ENCODE measurements around the gene ZCCHC24. TPM values are rescaled to one million over a fixed set of nuclear protein-coding genes. Genes with fewer than 3 reads are reported as not detected.

ZCCHC24 gene
- 19.8 TPM for polyA plus RNA-seq (ENCODE audit: insufficient read length)
- long read RNA-seq, donor 1, full-length matches to known transcripts, result 13 of 23 reads
- long read RNA-seq, donor 1, partial matches to known transcripts, result 10 of 23 reads
- long read RNA-seq, donor 1, other reads (novel, unspliced or antisense), result 0 of 23 reads
- long read RNA-seq, donor 2, full-length matches to known transcripts, result 14 of 20 reads
- long read RNA-seq, donor 2, partial matches to known transcripts, result 6 of 20 reads
- long read RNA-seq, donor 2, other reads (novel, unspliced or antisense), result 0 of 20 reads
- long read RNA-seq, donor 3, full-length matches to known transcripts, result 6 of 12 reads
- long read RNA-seq, donor 3, partial matches to known transcripts, result 6 of 12 reads
- long read RNA-seq, donor 3, other reads (novel, unspliced or antisense), result 0 of 12 reads
- long read RNA-seq, donor 4, result 0 reads
- long read RNA-seq, donor 5, full-length matches to known transcripts, result 11 of 11 reads
- long read RNA-seq, donor 5, partial matches to known transcripts, result 0 of 11 reads
- long read RNA-seq, donor 5, other reads (novel, unspliced or antisense), result 0 of 11 reads
- long read RNA-seq, donor 6, full-length matches to known transcripts, result 9 of 17 reads
- long read RNA-seq, donor 6, partial matches to known transcripts, result 8 of 17 reads
- long read RNA-seq, donor 6, other reads (novel, unspliced or antisense), result 0 of 17 reads
- long read RNA-seq, donor 7, full-length matches to known transcripts, result 7 of 7 reads
- long read RNA-seq, donor 7, partial matches to known transcripts, result 0 of 7 reads
- long read RNA-seq, donor 7, other reads (novel, unspliced or antisense), result 0 of 7 reads
- long read RNA-seq, donor 8, full-length matches to known transcripts, result 2 of 2 reads
- long read RNA-seq, donor 8, partial matches to known transcripts, result 0 of 2 reads
- long read RNA-seq, donor 8, other reads (novel, unspliced or antisense), result 0 of 2 reads

- DNase-seq, result peak; percentile 96
Observed at GRCh38 chr10:79445161-79445976, at the start of gene ZCCHC24. Gene ZCCHC24 (minus strand): TSS chr10:79445624. CDS start chr10:79445440, 184 bp downstream.

DNA sequence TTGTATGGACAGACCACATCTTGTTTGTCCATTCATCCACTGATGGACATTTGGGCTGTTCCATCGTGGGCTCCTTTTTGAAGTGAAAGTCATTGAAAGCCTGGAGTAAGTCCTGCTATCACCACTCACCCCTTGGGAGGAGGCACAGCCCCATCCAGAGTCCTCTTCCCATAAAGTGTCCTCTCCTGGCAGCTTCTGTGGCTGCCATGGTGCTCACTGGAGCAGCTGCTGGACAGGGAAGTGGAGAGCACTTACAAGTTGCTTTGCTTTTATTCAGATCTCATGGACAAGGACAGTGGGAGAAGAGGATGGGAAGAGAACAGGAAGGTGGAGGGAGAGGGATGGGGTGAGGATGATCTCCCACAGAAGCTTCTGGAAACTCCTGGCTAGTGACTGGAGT lies 48.4 kb upstream of the ZCCHC24 start:
- DNase-seq, result no peak

DNA sequence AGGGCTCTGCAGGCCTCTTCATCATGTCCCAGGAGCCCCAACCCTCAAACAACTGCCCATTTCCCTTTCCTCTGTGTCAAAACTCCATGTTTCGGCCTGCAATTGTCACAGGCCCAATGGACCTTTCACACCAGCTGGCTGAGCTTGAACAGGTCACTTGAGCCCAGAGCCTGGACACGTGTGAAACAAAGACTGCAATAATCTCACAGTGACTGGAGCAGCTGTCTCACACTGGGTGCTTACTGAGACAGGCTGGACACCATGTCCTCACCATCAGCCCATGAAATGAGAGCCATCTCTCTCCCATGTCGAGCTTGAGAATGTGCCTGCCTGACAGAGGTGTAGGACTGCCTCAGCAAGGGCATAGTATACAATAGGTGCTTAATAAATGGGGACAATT lies 47.4 kb upstream of the ZCCHC24 start:
- DNase-seq, result no peak

GRCh38 chr10:79492256-79492655 lies 46.8 kb upstream of the ZCCHC24 start:
- no peak for DNase-seq

- DNase-seq, result no peak
Observed at GRCh38 chr10:79491143-79491835, 45.9 kb upstream of the ZCCHC24 start.

- DNase-seq, result peak; percentile 66
Observed at GRCh38 chr10:79490400-79491142, 45.1 kb upstream of the ZCCHC24 start.

- no peak for DNase-seq
Observed at GRCh38 chr10:79488870-79489269, 43.4 kb upstream of the ZCCHC24 start.

- no peak for DNase-seq
Observed at GRCh38 chr10:79488336-79488735, 42.9 kb upstream of the ZCCHC24 start.

GRCh38 chr10:79487296-79488194 lies 42.1 kb upstream of the ZCCHC24 start:
- no peak for DNase-seq

GRCh38 chr10:79484476-79484875 lies 39.1 kb upstream of the ZCCHC24 start:
- no peak for DNase-seq

DNA sequence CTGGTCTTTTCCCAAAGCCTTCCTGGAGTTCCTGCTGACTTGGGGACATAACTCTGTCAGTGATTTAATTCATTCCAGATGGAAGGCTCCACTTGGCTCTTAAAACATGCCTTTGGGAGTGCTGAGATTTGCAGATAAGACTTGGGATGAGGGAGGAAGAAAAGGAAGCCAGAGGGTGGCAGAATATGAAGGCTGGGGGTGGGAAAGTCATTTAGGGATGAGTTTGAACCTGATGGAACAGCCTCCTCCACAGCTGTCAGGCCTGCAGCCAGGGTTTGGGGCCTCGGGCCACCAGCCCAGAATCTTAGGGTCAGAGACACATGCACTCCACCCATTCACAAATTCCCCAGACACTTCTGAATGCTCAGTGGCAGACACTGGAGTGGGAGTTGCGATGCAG lies 38.5 kb upstream of the ZCCHC24 start:
- DNase-seq, result no peak

DNA sequence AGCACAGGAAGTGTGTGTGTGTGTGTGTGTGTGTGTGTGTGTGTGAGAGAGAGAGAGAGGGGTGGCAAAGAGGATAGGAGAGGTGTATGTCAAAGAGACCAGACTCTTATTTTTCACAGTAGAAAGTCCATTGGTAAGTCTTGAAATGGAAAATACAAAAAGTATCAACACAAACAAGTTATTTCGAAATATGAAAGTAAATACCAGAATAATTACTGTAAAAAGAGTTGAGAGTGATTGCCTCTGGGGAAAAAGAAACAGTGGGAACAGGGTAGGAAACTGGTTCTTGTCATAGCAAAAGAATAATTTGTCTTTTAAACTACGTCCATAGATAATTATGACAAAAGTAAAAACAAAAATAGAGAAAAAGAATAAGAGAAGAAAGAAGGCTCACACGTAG lies 37.9 kb upstream of the ZCCHC24 start:
- DNase-seq, result no peak

- DNase-seq, result no peak
Observed at GRCh38 chr10:79482741-79483140, 37.3 kb upstream of the ZCCHC24 start.

- DNase-seq, result no peak
Observed at GRCh38 chr10:79482304-79482703, 36.9 kb upstream of the ZCCHC24 start.

- DNase-seq, result no peak
Observed at GRCh38 chr10:79479283-79479909, 34.0 kb upstream of the ZCCHC24 start.

GRCh38 chr10:79477456-79477855 lies 32.0 kb upstream of the ZCCHC24 start:
- no peak for DNase-seq

GRCh38 chr10:79476645-79477044 lies 31.2 kb upstream of the ZCCHC24 start:
- no peak for DNase-seq

DNA sequence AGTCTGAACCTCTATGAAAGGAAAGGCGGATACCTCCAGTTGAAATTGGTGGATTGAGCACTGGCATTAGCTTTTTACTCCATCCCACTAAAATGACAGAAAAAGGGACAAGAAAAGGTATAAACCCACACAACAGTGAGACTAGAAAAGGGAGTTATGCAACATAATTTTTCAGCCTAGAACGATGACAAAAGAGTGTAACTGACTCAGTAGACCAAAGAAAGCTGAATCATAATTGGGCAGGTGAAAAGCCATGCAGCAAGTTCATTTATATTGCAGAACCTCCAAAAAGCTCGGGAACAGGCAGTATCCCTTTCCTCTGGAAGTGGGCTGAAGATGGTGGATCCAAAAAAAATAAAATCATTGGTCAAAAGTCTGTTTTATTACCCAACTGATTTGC lies 30.5 kb upstream of the ZCCHC24 start:
- DNase-seq, result no peak

DNA sequence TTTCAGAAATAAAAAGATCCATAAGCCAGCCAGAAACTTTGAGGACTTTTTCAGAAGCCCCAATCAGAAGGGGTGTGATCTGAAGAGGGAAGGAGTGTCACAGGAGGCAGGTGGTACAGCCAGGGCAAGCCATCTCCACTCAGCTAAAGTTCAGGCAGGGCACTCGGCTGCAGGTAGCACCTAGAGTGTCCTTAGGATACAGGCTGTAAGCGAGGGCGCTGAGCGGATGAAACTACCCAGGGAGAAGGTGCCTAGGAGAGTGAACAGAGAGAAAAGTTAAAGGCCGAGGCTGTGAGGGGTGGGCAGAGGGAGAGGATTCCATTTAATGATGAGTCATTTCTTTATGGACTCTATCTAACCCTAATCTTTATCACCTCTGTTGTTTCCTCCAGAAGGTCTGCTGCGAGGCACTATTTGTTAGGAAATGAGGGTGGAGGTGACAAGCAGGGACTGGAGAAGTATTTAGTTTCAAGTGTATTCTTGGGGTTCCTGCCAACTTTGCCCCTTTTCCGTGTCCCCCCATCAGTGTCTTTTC lies 29.8 kb upstream of the ZCCHC24 start:
- DNase-seq, result no peak
